NAMALWA (cell line): ENCODE measurements around the gene PTPN9.
"Not testable (repeated sequence)": the region's sequence is repeated elsewhere in the genome, so short reads cannot be mapped to it uniquely, and the experiment has no call there.

Experiments used
- DNase-seq: peaks from one replicate; pipeline ENCODE4 v3.0.0-alpha.2; 2015; ENCODE audit warnings: low spot score

The PTPN9 gene

GRCh38 chr15:75530169-75530568, 48.9 kb downstream of the PTPN9 start:
- no peak for DNase-seq

DNA sequence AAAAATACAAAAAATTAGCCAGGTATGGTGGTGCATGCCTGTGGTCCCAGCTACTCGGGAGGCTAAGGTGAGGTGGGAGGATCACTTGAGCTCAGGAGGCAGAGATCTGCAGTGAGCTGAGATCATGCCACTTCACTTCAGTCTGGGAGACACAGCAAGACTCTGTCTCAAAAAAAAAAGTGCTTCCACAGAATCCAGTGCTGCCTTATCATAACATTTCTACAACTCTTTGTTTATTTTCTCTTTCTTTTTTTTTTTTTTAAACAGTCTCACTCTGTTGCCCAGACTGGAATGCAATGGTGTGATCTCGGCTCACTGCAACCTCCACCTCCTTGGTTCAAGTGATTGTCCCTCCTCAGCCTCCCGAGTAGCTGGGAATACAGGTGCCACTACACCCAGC, 53.4 kb downstream of the PTPN9 start:
- not testable (repeated sequence) for DNase-seq

DNA sequence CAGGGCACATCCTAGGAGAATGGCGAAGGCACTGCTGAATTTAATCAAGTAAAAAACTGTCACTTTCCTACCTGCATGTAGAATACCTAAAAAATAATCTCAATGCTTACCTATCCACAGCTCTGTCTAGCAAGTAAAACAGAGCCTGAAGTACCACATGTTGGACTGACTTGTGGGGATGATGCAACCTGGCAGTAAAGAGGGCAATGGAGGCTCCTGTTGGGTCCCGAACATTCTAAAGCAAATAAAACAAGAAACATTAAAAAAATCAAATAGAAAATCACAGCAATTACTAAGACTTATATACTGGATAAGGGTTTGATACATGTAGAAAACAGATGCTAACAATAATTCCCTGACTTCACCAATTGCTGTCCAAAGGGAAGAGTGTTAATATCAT, 56.1 kb downstream of the PTPN9 start:
- no peak for DNase-seq

GRCh38 chr15:75517233-75517632, 61.9 kb downstream of the PTPN9 start:
- no peak for DNase-seq

DNA sequence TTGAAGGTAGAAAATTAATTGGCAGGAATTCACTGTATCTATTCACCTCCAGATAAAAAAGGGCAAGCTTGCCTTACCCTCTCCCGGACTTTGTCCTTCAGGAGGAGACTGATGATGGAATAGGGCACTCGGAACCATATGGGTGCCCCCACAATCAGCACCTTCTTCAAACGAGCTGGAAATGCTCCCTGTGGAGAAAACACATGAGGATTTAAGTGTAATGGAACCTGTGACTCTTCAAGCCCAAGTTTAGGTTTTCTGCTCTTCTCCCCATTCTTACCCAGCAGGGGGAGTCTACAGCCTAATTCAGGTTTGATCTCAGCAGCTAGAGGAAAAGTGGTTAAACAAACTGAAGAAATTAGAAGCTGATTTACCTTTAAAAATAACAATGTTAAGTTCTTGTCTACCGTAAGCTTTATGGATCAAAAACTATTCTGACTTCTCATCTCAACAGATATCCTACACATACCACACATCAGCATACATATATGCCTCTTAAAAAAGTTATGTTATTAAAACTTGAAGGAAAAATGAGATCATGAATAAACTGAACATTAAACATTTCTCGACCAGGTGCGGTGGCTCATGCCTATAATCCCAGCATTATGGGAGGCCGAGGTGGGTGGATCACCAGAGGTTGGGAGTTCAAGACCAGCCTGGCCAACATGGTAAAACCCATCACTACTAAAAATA, 70.1 kb downstream of the PTPN9 start:
- DNase-seq = peak; percentile 65

GRCh38 chr15:75502360-75502759, 76.8 kb downstream of the PTPN9 start:
- no peak for DNase-seq

- DNase-seq = no peak
These were observed 85.4 kb downstream of the PTPN9 start for GRCh38 chr15:75493732-75494131.

GRCh38 chr15:75483961-75484360, 95.2 kb downstream of the PTPN9 start:
- DNase-seq = no peak

DNA sequence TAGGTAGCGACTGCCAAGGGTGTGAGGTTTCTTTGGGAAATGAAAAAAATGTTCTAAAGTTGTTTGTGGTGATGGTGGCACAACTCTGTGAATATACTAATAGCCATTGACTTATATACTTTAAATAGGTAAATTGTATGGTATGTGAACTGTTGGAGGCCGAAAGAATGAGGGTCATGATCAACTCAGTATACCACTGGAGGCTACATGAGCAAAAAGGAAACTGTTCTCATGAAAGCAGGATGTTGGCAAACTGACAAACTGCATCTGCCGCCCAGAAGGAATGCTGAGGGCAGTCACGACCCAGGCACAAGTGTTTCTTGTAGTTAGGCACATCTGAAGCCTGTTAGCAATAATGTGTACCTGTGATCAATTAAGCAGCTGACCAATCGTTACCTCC, 95.6 kb downstream of the PTPN9 start:
- DNase-seq = not testable (repeated sequence)

DNA sequence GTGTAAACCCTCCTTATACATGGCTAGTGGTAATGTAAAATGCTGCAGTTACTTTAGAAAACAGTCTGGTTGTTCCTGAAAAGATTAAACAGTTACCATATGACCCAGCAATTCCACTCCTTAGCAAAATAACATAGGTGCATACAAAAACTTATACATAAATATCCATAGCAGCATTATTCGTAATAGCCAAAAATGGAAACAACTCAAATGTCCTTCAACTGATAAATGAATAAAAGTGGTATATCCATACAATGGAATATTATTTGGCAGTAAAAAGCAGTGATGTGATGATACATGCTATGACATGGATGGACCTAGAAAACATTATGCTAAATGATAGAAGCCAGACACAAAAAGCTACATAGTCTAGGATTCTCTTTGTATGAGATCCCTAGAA, 96.0 kb downstream of the PTPN9 start:
- DNase-seq = no peak

GRCh38 chr15:75480463-75480862, 98.7 kb downstream of the PTPN9 start:
- DNase-seq = not testable (repeated sequence)

- no peak for DNase-seq
These were observed 99.4 kb downstream of the PTPN9 start for GRCh38 chr15:75479670-75480069.

GRCh38 chr15:75477094-75477493, 102.0 kb downstream of the PTPN9 start:
- DNase-seq = not testable (repeated sequence)

DNA sequence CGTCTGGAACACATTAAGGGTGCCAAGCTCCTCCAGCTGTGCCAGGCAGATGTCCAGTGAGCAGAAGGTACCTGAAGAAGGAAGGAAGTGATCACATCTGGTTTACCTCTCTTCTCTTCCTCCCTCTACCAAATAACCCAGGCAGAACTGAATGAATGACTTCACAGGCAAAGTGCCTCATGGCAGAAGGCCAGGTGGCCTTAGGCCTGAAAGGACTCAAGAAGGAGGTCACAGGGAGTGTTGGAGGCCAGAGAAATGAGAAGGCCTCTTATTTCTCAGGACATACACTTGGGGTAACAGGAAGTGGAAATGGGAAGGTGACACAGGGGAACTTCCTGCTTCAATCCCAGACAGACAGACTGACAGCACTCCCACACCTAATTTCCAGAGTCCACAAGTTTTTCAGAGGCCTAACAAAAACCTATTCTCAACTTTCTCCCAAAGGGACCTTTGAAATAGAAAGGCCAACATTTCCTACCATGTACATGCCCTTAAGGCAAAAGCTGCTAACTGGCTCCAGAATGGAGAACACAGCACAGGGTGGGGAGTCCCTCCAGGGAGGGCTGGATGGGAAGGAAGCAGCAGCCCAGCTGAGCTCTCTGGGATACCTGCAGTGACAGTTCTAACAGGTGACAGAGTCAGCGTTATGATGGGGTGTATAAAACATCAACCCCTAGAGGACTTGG, 110.1 kb downstream of the PTPN9 start:
- DNase-seq = no peak

- no peak for DNase-seq
These were observed 118.5 kb downstream of the PTPN9 start for GRCh38 chr15:75460646-75461045.

GRCh38 chr15:75459581-75459980, 119.5 kb downstream of the PTPN9 start:
- no peak for DNase-seq

- no peak for DNase-seq
These were observed 122.4 kb downstream of the PTPN9 start for GRCh38 chr15:75456710-75457109.

DNA sequence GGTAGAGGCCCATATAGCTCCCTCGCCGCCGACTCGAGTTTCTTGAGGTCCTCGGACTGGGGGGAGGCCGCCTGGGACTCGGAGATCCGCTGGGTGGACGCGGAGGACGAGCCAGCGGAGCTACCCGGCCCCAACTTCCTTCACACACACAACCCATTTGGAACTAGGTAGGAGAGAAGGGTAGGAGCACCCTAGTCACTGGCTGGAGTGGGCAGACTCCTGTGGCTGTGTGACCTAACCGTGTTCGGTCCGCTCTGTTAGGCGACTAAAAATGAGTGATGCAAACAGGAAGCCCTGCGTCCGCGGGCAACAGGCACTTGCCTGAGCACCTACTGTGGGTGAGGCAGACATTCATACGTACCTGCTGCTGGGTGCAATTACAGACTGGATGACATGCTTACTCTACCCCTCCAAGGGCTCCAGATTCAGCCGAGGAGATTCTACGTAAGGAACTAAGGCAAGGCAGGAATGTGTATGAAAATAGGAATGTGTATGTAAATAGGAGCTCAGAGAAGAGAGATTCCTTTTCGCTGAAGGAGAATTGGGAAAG, 123.1 kb downstream of the PTPN9 start:
- DNase-seq = peak; percentile 77

- DNase-seq = peak; percentile 92
These were observed 123.6 kb downstream of the PTPN9 start for GRCh38 chr15:75455424-75455981.

DNA sequence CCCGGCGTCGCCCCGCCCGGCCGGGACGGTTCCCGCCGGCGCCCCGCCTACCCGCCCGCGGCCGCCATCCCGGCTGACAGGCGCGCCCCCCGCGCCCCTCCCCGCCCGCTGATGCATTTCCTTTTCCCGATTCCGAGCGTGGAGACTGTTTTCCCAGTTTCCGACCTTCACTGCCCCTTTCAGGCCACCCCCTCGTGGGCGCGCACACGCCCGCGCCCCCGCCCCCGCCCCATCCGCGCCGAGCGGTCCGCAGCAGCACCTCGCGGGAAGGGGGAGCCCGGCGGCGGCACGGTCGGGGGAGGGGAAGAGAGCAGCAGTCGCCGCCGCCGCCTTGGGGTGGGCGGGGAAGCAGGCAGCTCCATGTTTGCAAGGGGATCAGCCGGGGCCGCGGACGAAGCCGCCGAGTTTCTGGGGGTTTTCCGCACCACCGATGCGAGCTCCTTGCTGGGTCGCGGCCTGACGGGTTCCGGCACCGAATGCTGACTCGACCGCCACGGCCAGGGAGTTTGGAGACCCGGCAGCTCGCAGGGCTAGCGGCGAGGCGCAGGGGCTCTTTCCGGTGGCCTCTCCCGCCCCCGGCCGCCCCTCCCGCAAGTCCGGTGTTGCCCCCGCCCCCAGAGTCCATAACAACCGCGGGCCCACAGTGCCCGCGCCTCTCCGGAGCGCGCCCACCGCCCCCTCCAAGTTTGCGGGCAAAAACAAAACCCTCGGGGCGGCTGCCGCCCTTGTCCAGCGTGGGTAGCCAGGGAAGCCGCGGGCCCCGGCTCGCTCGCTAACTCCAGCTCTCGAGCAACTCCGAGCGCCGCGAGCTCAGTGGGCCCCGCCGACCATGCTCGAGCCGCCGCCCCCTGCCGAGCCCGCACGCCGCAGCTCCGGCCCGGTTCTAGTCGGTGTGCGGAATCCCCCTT, 124.4 kb downstream of the PTPN9 start:
- DNase-seq = peak; percentile 81

- DNase-seq = peak; percentile 100
These were observed 125.2 kb downstream of the PTPN9 start for GRCh38 chr15:75453703-75454470.
